Measurements from ENCODE around the gene RNF17. TPM values are rescaled to one million over a fixed set of nuclear protein-coding genes. Genes with fewer than 3 reads are reported as not detected.

The RNF17 gene
- total RNA-seq, 3 donors from 2014 or later, result 0.29 TPM; not detected in 2

DNA sequence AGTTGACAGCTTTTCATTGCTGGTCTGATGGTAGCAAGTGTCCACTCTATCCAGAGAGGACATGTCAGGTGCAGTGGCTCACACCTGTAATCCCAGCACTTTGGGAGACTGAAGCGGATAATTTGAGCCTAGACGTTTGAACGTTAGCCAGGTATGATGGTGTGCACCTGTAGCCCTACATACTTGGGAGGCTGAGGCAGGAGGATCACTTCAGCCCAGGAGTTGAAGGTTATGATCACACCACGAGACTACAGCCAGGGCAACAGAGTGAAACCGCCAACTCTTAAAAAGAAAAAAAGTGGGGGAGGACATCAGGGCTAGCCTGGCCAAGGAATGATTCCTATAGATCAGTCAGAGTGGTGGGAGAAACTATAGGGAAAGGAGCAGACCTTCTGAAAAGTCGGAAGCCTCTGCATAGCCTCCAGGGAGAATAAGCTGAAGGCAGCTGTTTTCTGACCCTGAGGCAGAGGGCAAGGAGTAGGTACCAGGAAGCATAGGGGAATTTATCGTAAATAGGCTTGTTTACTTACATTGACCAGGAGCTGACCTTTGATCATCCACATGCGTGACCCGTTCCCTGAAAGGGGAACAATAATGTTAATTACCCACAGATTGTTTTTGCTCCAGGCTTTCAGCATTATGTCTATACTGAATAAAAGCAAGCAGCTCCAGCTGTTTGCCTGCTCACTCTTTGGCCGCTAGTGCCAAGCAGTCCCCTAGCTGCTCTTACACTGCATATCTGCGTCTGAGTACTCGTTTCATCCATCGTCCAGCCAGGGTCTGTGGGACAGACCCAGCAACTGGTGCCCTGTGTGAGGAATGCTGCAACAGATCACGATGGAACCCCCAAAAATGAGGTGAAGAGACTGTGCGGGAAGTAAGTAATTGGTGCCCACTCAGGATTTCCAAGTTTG is 161.6 kb downstream of the RNF17 start:
- no peak for DNase-seq (ENCODE audit: low spot score in 2 of 2)
- Histone ChIP-seq H3K27me3 (peaks cover 0 to 17% of the 10 kb centered on the region in 2 donors), H3K4me3 (no peak overlapping the region), H3K4me1 (no peaks in the 10 kb centered on the region), H3K27ac (no peak overlapping the region), H3K36me3 (no peaks in the 10 kb centered on the region), H3K9me3 (no peaks in the 10 kb centered on the region)
- TF ChIP-seq CTCF (IDR thresholded peaks at IDR 0.05), result no peak
- TF ChIP-seq POLR2AphosphoS5 (IDR thresholded peaks at IDR 0.05), result no peak
- no peak for TF ChIP-seq POLR2A (IDR thresholded peaks at IDR 0.05)
- intact Hi-C loops (cut with DNase I; ENCODE audit: low total_unique reads), result no loop called here

DNA sequence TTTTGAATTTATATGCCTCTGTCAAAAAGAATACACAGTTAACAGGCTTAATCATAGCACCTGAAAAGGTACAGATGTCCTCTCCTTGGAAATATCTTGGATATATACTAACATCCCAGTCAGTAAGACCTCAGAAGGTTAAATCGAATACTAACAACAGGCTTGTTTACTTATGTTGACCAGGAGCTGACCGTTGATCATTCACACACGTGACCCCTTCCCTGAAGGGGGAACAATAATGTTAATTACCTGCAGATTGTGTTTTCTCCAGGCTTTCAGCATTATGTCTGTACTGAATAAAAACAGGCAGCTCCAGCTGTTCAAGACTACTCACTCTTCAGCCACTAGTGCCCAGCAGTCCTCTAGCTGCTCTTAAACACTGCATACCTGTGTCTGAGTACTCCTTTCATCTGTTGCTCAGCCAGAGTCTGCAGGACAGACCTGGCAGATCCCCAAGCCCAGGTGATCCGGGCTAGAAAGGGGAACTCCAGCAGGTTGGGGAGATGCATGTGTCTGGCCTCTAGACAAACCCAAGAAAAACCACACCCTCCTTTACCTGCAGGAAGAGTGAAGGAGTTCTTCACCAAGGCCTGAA is 163.9 kb downstream of the RNF17 start:
- Histone ChIP-seq H3K4me1 (no peaks in the 10 kb centered on the region), H3K27ac (no peak overlapping the region), H3K27me3 (peaks cover 0 to 29% of the 10 kb centered on the region in 2 donors), H3K9me3 (no peaks in the 10 kb centered on the region), H3K4me3 (no peak overlapping the region), H3K36me3 (no peaks in the 10 kb centered on the region)
- intact Hi-C loops (cut with DNase I; ENCODE audit: low total_unique reads), result no loop called here
- no peak for DNase-seq (ENCODE audit: low spot score in 2 of 2)
- TF ChIP-seq POLR2A (IDR thresholded peaks at IDR 0.05) (no peak), POLR2AphosphoS5 (IDR thresholded peaks at IDR 0.05) (no peak), CTCF (IDR thresholded peaks at IDR 0.05) (no peak)

GRCh38 chr13:24929196-24929595 is 165.2 kb downstream of the RNF17 start:
- Histone ChIP-seq H3K27ac (no peak overlapping the region), H3K9me3 (no peaks in the 10 kb centered on the region), H3K4me3 (no peak overlapping the region), H3K36me3 (no peaks in the 10 kb centered on the region), H3K27me3 (peaks cover 0 to 29% of the 10 kb centered on the region in 2 donors), H3K4me1 (no peaks in the 10 kb centered on the region)
- no peak for DNase-seq (ENCODE audit: low spot score in 2 of 2)
- intact Hi-C loops (cut with DNase I; ENCODE audit: low total_unique reads), result no loop called here
- no peak for TF ChIP-seq CTCF (IDR thresholded peaks at IDR 0.05)

Other genes with a start within 250 kb of the RNF17 start
- not detected for gene ATP12A, start 83.8 kb upstream of the RNF17 start, total RNA-seq